Measurements from ENCODE around the gene IL22RA1.

GRCh38 chr1:24159366-24159765 lies 16.4 kb upstream of the IL22RA1 start:
- TF ChIP-seq CTCF (IDR thresholded peaks at IDR 0.05): no peak
- TF ChIP-seq EZH2 (IDR thresholded peaks at IDR 0.05): no peak
